Hematopoietic multipotent progenitor cell treated with erythropoietin and hydrocortisone succinate and interleukin-3 and kit ligand, for 17 days (in vitro differentiated cells): ENCODE measurements around the gene CERCAM.
"Not testable (repeated sequence)": the region's sequence is repeated elsewhere in the genome, so short reads cannot be mapped to it uniquely, and the experiment has no call there.

Experiments used
- DNase-seq: peaks from one replicate; pipeline ENCODE4 v3.0.0-alpha.2; 2015; ENCODE audit warnings: low spot score

Gene CERCAM

DNA sequence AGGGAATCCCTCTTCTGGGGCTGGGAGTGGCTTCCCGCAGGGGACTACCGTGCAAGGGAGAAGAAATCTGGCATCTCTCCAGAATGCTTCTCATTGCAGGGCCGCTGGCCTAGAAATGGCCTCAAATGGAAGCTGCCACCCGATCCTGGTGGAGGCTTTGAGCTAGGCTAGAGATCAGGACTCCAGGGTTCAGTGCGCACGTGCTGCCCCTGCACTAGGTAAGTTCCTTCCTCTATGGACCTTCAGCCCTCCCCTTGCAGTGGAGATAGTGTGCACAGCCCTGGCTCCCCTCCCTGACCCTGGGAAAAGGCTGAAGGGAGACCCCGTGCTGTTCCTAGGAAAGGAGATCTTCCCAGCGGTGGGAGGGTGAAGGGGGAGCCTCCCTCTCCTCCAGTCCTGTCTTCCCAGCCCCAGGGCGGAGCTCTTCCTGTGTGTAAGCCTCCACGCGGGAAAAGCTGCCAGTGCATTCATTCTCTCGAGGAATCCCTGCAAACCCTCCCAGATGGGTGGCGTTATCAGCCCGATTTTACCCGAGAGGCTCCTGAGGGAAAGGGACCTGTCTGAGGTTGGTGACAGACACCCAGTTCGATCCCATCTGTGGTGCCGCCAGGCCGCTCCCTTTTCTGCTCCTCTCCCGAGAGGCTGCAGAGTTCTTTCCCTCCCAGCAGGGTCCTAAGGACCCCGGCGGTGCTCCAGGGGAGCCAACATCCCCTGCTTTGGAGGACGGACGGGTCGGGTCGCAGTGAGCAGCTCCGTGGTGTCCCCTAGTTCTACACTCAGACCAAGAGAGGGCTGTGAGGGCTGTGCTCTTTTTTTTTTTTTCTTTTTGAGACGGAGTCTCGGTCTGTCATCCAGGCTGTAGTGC is 1.4 kb upstream of the CERCAM start:
- DNase-seq = no peak

- peak; percentile 32 for DNase-seq
These were observed 502 bp upstream of the CERCAM start for GRCh38 chr9:128420060-128420650.

DNA sequence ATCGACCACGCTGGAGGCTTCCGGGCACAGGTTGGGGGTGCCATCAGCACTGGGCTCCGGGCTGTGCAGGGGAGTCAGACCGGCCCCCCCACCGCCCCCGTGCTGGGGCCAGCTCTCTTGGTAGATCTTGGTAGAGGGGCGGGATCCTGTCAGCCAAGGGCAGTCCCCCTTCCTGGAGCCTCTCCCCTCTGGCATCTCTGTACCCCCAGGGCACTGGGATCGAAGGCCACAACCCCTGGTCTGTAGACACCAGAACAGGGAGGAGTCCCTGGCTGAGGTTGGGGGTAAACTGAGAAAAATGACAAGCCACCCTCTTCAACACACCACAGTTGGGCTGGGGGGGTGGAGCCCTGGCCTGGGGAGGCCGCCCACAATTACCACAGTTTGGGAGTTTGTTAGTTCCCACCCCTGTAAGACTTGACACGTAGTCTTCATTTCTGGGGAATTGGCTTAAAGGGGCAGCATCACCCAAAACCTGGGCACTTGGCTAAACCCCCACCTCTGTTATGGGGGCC is 882 bp downstream of the CERCAM start:
- DNase-seq = no peak

GRCh38 chr9:128422022-128422782 is 1.5 kb downstream of the CERCAM start:
- not testable (repeated sequence) for DNase-seq

DNA sequence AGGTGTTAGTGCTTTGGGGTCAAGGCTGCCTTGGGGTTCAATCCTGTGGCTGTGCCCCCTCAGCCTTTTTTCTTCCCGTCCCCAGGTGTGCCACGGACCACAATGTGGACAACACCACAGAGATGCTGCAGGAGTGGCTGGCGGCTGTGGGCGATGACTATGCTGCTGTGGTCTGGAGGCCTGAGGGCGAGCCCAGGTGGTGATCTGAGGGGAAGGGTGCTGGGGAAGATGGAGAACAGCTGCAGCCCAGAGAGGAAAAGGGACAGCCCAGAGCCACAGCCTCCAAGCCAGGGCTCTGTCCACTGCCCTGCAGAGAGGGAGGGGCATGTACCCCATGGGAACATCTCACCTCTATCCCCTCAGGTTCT is 2.1 kb downstream of the CERCAM start:
- no peak for DNase-seq

- not testable (repeated sequence) for DNase-seq
These were observed 2.7 kb downstream of the CERCAM start for GRCh38 chr9:128423356-128423755.

DNA sequence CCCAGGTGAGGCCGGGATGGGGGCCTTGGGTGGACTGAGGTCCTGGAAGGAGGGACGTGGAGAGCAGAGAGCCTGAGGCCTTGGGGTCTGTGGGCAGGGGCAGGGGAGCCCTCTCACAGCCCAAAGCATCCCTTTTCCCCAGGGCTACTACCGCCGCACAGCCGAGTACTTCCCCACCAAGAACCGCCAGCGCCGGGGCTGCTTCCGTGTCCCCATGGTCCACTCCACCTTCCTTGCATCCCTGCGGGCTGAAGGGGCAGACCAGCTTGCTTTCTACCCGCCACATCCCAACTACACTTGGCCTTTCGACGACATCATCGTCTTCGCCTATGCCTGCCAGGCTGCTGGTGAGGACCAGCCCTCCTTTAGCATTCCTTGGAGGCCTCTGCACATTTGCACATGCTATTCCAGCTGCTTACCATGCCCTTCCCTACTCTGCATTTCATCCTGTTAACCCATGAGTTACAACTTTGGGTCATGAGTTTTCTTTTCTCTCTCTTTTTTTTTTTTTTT is 3.7 kb downstream of the CERCAM start:
- no peak for DNase-seq

- no peak for DNase-seq
These were observed 8.2 kb downstream of the CERCAM start for GRCh38 chr9:128428644-128429512.

- no peak for DNase-seq
These were observed 8.9 kb downstream of the CERCAM start for GRCh38 chr9:128429513-128430086.

DNA sequence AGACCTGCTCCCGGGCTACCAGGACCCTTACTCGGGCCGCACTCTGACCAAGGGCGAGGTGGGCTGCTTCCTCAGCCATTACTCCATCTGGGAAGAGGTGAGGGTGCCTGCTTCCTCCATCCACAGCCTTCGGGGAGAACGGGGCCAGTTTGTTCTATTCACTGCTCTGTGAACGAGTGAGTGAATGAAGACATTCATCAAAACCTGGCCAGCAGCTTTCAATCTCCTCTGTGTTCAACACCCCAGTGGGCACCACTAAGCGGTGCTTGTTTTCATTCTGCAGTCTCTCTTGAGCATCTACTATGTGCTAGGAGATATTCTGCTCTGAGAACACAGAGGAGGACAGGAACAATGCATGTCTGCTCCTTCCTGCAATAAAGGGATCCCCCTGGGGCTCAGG is 10.6 kb downstream of the CERCAM start:
- no peak for DNase-seq

DNA sequence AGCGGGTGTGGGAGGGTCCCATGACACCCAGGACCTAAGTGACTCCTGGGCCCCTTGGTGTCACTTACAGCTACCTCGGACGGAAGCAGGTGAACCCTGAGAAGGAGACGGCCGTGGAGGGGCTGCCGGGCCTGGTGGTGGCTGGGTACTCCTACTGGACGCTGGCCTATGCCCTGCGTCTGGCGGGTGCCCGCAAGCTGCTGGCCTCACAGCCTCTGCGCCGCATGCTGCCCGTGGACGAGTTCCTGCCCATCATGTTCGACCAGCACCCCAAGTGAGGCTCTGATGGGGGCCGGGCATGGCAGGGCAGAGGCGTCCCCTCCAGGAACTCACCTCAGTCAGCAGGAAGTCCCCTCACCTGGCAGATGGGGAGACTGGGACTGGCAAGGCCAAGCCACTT is 13.7 kb downstream of the CERCAM start:
- no peak for DNase-seq

DNA sequence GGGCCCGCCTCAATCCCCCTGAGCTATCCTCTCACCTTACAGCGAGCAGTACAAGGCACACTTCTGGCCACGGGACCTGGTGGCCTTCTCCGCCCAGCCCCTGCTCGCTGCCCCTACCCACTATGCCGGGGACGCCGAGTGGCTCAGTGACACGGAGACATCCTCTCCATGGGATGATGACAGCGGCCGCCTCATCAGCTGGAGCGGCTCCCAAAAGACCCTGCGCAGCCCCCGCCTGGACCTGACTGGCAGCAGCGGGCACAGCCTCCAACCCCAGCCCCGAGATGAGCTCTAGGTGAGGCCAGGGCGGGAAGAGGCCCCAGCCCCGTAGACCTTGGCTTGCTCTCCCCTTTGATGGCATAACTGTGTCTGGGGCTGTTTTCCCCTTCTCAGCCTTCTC is 15.0 kb downstream of the CERCAM start:
- no peak for DNase-seq

DNA sequence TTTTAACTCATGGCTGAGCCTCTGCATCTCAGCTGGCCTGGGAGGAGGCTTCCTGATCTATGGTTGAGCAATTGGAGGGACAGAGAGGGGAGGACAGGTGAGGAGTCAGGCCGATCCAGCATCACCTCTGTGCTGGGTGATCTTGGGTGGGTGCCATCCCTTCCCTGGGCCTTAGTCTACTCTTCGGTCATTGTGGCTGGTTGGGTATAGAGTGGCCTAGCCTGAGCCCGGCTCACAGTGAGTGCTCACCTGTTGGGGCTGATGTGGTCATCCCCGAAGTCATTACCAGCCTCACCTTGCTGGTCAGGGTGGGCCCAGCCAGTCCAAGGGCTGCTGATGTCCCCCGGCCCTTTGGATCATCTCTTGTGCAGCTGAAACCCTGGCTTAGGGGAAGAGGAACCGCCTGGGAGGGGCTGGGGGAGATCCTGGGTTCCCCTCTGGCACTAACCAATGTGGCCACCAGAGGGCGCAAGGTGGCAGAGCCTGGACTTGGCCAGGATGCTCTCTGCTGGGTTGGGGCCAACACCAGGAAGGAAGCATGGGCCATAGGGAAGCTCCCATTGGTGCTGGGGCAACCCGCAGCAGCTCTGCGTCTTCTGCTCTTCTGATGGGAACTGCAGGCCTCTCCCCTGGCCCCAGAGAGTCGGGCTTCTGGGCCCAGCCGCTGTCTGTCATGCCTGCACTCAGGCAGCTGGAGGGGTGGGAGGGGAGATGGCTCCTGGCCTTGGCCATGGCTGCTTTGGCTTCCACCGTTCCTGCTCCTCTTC is 17.9 kb downstream of the CERCAM start:
- DNase-seq = peak; percentile 79

GRCh38 chr9:128439273-128439672 is 18.6 kb downstream of the CERCAM start:
- DNase-seq = no peak

GRCh38 chr9:128442150-128442549 is 21.5 kb downstream of the CERCAM start:
- no peak for DNase-seq

DNA sequence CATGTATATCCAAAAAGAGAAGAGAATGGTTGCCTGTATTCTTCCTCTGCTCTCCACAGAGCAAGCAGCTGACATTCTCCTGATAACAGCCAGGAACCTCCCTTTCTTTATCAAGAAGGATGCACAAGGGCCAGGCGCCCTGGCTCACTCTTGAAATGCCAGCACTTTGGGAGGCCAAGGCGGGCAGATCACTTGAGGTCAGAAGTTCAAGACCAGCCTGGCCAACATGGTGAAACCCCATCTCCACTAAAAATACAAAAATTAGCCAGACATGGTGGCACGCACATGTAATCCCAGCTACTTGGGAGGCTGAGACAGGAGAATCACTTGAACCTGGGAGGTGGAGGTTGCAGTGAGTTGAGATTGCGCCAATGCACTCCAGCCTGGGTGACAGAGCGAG is 25.8 kb downstream of the CERCAM start:
- DNase-seq = peak; percentile 51

GRCh38 chr9:128448746-128449145 is 28.1 kb downstream of the CERCAM start:
- DNase-seq = no peak

DNA sequence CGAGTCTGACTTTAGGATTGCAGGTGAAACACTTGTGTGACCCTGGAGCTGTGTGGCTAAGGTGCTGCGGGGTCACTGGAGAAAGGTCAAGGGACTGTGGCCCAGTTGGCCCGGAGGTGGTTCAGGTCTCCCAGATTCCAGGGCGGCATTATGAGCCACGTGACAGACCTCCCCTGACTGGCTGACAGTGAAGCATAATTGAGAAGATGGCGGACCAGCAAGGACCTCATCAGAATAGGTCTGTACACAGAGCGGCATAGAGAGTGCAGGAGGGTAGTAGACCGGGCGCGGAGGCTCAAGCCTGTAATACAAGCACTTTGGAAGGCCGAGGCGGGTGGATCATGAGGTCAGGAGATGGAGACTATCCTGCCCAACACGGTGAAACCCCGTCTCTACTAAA is 34.3 kb downstream of the CERCAM start:
- DNase-seq = no peak

DNA sequence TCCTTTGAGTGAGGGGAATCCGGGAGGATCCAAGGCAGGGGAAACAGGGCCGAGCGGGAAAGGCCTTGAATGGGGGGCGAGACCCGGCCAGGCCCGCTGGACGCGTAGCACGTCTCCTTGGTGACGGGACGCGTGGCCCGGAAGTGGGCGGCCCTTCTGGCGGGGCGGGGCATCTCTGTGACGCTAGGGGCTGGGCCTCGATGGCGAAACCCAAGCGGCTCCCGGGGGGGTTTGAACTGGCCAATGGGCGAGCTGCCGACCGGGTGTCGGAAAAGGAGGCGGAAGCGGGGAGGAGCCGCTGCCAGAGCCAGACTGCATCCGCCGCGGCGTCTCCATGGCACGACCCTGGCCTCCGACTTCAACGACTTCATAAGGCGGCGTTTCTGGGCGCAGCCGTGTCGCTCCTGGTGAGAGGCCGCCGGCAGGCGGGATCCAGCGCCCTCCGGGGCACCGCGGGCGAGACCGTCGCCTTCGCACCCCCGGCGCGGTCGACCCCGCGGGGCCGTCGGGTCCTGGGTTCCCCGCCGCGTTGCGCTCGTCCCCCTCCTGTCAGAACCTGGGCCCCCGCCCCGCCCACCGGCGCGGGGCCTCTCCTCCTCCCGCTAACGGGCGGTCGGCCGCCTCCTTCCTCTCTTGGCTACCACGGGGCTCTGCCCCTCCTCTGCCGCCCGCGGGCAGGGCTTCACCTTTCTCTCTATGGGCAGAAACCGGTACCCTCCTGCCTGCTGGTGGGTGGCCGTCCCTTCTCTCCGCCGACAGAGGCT is 35.4 kb downstream of the CERCAM start, which contains the start of gene ODF2:
Gene ODF2, plus strand, starts transcription at position 158 of the 764 bp plus-strand sequence. Its CDS starts 86 bp downstream, at position 244.
- DNase-seq = peak; percentile 95
